Measurements from ENCODE around the gene ZAP70. TPM values are rescaled to one million over a fixed set of nuclear protein-coding genes. Genes with fewer than 3 reads are reported as not detected.

The ZAP70 gene
- total and polyA plus RNA-seq, 4 donors = 5.1 to 8.3 (median 5.5) TPM

DNA sequence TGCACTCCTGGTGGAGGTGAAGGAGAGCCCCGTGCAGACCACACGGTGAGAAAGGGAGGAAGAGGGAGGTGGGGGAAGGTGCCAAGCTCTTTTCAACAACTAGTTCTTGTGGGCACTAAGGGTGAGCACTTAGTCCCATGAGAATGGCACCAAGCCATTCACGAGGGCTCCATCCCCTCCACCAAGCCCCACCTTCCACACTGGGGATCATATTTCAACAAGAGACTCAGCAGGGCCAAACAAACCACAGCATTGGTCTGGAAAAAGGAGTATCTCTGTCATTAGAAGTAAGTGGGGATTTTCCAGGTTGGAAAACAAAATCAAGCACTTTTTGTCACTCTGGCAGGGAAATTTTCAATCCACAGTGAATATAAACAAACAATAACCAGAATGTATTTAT lies 38.4 kb downstream of the ZAP70 start:
- H3K4me3 ChIP-seq = no peak overlapping the region
- H3K27me3 ChIP-seq (ENCODE audit: control insufficient read depth in 3 of 3, insufficient read depth in 3 of 3, low read length in 2 of 3) = no peaks in the 10 kb centered on the region
- H3K36me3 ChIP-seq (ENCODE audit: control insufficient read depth in 4 of 4, insufficient read depth in 4 of 4, low read length in 4 of 4) = peaks cover 3 to 13% (median 9%) of the 10 kb centered on the region in 4 donors
- H3K4me1 ChIP-seq (ENCODE audit: control insufficient read depth in 5 of 5, insufficient read depth in 5 of 5, low read length in 5 of 5) = peaks cover 0 to 2% (median 0%) of the 10 kb centered on the region in 5 donors
- no peaks in the 10 kb centered on the region for H3K9me3 ChIP-seq (ENCODE audit: control insufficient read depth in 4 of 4, insufficient read depth in 3 of 4, low read length in 3 of 4)
- TF ChIP-seq, protein P1, sequence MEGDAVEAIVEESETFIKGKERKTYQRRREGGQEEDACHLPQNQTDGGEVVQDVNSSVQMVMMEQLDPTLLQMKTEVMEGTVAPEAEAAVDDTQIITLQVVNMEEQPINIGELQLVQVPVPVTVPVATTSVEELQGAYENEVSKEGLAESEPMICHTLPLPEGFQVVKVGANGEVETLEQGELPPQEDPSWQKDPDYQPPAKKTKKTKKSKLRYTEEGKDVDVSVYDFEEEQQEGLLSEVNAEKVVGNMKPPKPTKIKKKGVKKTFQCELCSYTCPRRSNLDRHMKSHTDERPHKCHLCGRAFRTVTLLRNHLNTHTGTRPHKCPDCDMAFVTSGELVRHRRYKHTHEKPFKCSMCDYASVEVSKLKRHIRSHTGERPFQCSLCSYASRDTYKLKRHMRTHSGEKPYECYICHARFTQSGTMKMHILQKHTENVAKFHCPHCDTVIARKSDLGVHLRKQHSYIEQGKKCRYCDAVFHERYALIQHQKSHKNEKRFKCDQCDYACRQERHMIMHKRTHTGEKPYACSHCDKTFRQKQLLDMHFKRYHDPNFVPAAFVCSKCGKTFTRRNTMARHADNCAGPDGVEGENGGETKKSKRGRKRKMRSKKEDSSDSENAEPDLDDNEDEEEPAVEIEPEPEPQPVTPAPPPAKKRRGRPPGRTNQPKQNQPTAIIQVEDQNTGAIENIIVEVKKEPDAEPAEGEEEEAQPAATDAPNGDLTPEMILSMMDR (IDR thresholded peaks at IDR 0.05; ENCODE audit: control extremely low read depth, extremely low read depth) = no peak
- no peak overlapping the region for H3K27ac ChIP-seq (ENCODE audit: low read depth in 1 of 2, low read length in 1 of 2)
- 51 to 79% methylated on average over 3 of the region's 3 CpGs for WGBS, 2 donors
- peak in 2 of 3 donors; percentile 17 to 57 for DNase-seq
- H3K9ac ChIP-seq (ENCODE audit: insufficient read depth in 1 of 2, low read length in 2 of 2) = no peak overlapping the region
- no peak for ATAC-seq (ENCODE audit: insufficient read depth, low FRiP score)

DNA sequence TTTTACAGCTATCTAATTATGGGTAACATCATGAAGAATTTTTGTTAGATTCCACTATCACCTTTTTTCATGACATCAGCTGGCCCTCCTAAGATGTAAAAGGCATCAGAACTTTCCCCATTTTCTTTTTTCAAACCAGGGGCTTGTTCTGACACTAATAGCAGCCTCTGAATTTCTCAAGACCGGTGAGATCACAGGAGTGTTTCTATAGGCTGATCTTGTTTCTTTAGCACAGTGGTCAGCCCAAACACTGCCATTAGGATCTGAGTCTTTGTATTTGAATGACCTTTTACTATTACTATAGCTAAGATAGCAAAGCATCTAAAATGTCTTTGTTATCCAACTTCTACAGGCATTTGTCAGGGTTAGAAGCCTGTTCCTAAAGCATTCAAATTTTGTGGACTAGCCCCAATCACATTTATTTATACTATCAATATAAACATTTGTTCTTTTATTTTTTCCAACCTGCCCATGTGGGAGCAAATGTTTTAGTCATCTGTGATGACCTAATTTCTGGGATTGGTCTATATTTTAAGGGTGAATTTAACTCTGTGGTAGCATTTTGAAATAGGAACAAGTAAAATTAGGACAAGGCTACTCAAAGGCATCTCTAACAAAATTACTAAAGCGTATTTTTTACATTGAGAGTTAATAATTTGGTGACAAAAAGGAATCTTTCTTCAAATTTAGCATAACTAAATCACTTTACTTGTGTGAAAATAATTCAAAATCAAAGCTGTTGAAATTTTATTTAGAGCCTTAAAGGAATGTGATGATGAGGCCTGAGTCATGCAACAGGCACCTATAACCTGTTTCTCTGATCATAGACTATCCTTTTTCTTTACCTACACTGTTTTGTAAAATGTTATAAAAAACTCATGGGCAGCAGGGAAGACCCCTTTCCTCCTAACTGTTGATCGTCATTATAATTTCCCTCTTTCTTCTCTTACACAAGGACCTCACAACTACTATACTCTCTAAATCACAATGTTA lies 39.3 kb downstream of the ZAP70 start:
- no peak overlapping the region for H3K4me3 ChIP-seq
- no peaks in the 10 kb centered on the region for H3K9me3 ChIP-seq (ENCODE audit: control insufficient read depth in 4 of 4, insufficient read depth in 3 of 4, low read length in 3 of 4)
- no peak overlapping the region for H3K27ac ChIP-seq (ENCODE audit: low read depth in 1 of 2, low read length in 1 of 2)
- no peak for ATAC-seq (ENCODE audit: insufficient read depth, low FRiP score)
- peaks cover 0 to 2% (median 0%) of the 10 kb centered on the region in 5 donors for H3K4me1 ChIP-seq (ENCODE audit: control insufficient read depth in 5 of 5, insufficient read depth in 5 of 5, low read length in 5 of 5)
- 93 to 99% methylated on average over 3 of the region's 3 CpGs for WGBS, 2 donors
- H3K27me3 ChIP-seq (ENCODE audit: control insufficient read depth in 3 of 3, insufficient read depth in 3 of 3, low read length in 2 of 3) = no peaks in the 10 kb centered on the region
- H3K9ac ChIP-seq (ENCODE audit: insufficient read depth in 1 of 2, low read length in 2 of 2) = no peak overlapping the region
- DNase-seq = no peak
- H3K36me3 ChIP-seq (ENCODE audit: control insufficient read depth in 4 of 4, insufficient read depth in 4 of 4, low read length in 4 of 4) = peaks cover 8 to 20% (median 14%) of the 10 kb centered on the region in 4 donors
- TF ChIP-seq, protein P1 (IDR thresholded peaks at IDR 0.05; ENCODE audit: control extremely low read depth, extremely low read depth) = no peak

DNA sequence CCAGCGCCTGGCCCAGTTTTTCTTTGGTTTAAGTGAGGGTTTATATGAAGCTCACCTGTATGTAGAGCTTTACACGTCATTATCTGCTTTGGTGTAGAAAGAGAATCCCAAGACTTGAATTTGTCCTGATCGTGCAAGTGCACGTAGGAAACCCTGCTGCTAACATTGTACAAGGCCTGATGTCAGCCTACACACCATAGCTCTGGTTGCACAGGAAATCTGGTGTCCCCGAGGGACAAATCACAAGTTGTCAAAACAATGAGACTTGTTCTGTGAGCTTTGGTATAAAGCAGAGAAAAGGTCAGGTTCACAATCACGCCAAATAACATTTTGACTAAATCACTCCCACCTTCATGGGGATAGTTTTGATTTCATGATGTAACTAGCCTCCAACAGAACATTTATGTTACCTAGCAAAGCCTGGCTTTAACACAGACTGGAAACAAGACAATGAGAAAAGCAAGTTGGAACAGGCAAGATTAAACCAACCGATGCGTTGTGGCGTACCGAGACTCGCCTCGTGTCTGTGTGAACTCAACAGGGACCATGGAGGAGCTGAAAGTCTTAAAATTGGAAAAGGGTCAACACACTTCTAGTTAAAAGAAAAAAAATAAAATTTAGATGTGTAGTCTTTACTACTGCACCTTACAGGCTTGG lies 41.4 kb downstream of the ZAP70 start:
- no peak for ATAC-seq (ENCODE audit: insufficient read depth, low FRiP score)
- no peak for DNase-seq
- WGBS, 2 donors = 91 to 94% methylated on average over 12 of the region's 12 CpGs
- no peak overlapping the region for H3K4me3 ChIP-seq
- no peak overlapping the region for H3K9ac ChIP-seq (ENCODE audit: insufficient read depth in 1 of 2, low read length in 2 of 2)
- H3K27ac ChIP-seq (ENCODE audit: low read depth in 1 of 2, low read length in 1 of 2) = peak overlapping the region in 1 of 2 donors; percentile 36
- H3K36me3 ChIP-seq (ENCODE audit: control insufficient read depth in 4 of 4, insufficient read depth in 4 of 4, low read length in 4 of 4) = peaks cover 13 to 34% (median 26%) of the 10 kb centered on the region in 4 donors
- no peaks in the 10 kb centered on the region for H3K9me3 ChIP-seq (ENCODE audit: control insufficient read depth in 4 of 4, insufficient read depth in 3 of 4, low read length in 3 of 4)
- no peaks in the 10 kb centered on the region for H3K27me3 ChIP-seq (ENCODE audit: control insufficient read depth in 3 of 3, insufficient read depth in 3 of 3, low read length in 2 of 3)
- TF ChIP-seq, protein P1 (IDR thresholded peaks at IDR 0.05; ENCODE audit: control extremely low read depth, extremely low read depth) = no peak
- H3K4me1 ChIP-seq (ENCODE audit: control insufficient read depth in 5 of 5, insufficient read depth in 5 of 5, low read length in 5 of 5) = peaks cover 0 to 2% (median 0%) of the 10 kb centered on the region in 5 donors
